IgD-negative memory B cell (primary cell): ENCODE results near the gene HYOU1. TPM values are rescaled to one million over a fixed set of nuclear protein-coding genes. Genes with fewer than 3 reads are reported as not detected.
A peak's percentile ranks its signal among the peaks of the same experiment; 100 is the strongest.
"Not testable (repeated sequence)": the region's sequence is repeated elsewhere in the genome, so short reads cannot be mapped to it uniquely, and the experiment has no call there.

Experiments used
- H3K27ac Mint-ChIP-seq, 3 donors: one replicate each; pipeline ENCODE4 v1.8.0; 2020 to 2022; ENCODE audit warnings: mild to moderate bottlenecking in 3 of 3, mixed read lengths in 3 of 3, moderate library complexity in 1 of 3
- H3K27me3 Mint-ChIP-seq: one replicate; pipeline ENCODE4 v1.8.0; 2021; ENCODE audit warnings: mixed read lengths
- H3K36me3 Mint-ChIP-seq: one replicate; pipeline ENCODE4 v1.8.0; 2020; ENCODE audit warnings: mild to moderate bottlenecking, mixed read lengths
- H3K4me1 Mint-ChIP-seq, 3 donors: one replicate each; pipeline ENCODE4 v1.8.0; 2020 to 2022; ENCODE audit warnings: mixed read lengths in 3 of 3, mild to moderate bottlenecking in 1 of 3
- H3K4me3 Mint-ChIP-seq, 4 donors: one replicate each; pipeline ENCODE4 v1.8.0; 2020 to 2022; ENCODE audit warnings: mild to moderate bottlenecking in 4 of 4, mixed read lengths in 4 of 4, moderate library complexity in 3 of 4
- H3K9me3 Mint-ChIP-seq, 3 donors: one replicate each; pipeline ENCODE4 v1.8.0; 2020 to 2021; ENCODE audit warnings: mixed read lengths in 3 of 3, mild to moderate bottlenecking in 1 of 3
- polyA plus RNA-seq: library from polyadenylated mRNA; unstranded; fragments of 300-500 nt; fragmentation: Illumina TruSeq; gene quantifications from one replicate; pipeline ENCODE4 v1.2.3, GENCODE V29; 2021

The HYOU1 gene
- polyA plus RNA-seq, 1 donor from 2014 or later: 16.4 TPM

DNA sequence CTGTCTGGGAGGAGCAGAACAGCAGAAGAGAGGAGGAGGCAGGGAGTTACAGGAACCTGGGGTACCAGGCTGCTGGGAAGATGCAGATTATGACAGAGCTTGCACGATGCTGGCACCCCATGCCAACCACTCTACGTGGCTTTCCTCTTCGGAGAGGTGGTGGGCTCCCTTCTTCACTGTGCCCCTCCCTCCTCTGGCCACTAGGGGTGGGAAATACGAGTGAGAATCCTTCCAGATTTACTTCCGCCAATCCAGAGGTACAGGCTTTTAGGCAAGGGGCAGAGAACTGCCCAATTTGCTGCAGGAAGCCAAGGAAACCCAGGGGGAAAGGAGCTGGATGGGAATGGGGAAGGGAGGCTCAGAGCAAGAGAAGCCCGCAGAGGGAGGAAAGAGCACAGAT lies 12.3 kb downstream of the HYOU1 start:
- Mint-ChIP-seq H3K36me3 (peaks cover 9% of the 10 kb centered on the region), H3K4me3 (peak overlapping the region in 1 of 4 donors; percentile 39), H3K4me1 (peaks cover 0 to 5% (median 4%) of the 10 kb centered on the region in 3 donors), H3K9me3 (no peaks in the 10 kb centered on the region), H3K27me3 (no peaks in the 10 kb centered on the region), H3K27ac (no peak overlapping the region)

DNA sequence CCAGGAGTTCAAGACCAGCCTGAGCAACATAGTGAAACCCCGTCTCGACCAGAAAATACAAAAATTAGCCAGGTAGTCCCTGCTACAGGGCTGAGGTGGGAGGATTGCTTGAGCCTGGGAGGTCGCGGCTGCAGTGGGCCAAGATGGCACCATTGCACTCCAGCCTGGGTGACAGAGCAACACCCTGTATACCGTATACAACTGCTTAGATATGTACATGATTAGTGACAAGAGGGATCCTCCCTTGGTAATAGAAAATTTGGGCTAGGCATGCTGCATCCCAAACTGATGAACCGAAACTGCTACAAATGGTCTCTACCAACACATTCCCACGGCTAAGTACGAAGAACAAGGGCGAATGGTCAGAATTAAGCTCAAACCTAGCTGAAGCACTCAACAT lies 14.1 kb downstream of the HYOU1 start:
- H3K4me1 Mint-ChIP-seq: peaks cover 6 to 14% (median 9%) of the 10 kb centered on the region in 3 donors
- H3K4me3 Mint-ChIP-seq: no peak overlapping the region
- no peaks in the 10 kb centered on the region for H3K9me3 Mint-ChIP-seq
- H3K27ac Mint-ChIP-seq: no peak overlapping the region
- no peaks in the 10 kb centered on the region for H3K27me3 Mint-ChIP-seq
- H3K36me3 Mint-ChIP-seq: peaks cover 6% of the 10 kb centered on the region

- Mint-ChIP-seq H3K4me3 (no peak overlapping the region), H3K9me3 (no peaks in the 10 kb centered on the region), H3K4me1 (peaks cover 6 to 14% (median 9%) of the 10 kb centered on the region in 3 donors), H3K36me3 (peaks cover 3% of the 10 kb centered on the region), H3K27ac (no peak overlapping the region), H3K27me3 (no peaks in the 10 kb centered on the region)
These were observed 15.0 kb downstream of the HYOU1 start for GRCh38 chr11:119041821-119042514.

- H3K4me1 Mint-ChIP-seq: peaks cover 6 to 14% (median 9%) of the 10 kb centered on the region in 3 donors
These were observed 17.5 kb downstream of the HYOU1 start for GRCh38 chr11:119039471-119039870.

DNA sequence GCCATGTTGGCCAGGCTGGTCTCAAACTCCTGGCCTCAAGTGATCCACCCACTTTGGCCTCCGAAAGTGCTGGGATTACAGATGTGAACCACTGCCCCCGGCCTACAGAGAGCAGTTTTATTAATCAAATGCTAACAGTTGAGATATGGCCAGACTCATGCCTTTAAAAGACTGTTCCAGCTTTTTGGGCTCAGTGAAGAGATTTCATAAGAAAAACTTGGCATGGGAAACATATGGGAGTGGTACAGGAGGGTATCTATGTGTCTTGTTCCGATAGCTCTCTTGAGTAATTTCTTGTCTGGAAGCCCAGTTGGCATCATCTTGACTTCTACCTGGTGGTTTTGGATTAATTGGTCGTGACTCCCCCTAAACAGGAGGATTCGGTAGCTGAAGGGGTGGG lies 18.1 kb downstream of the HYOU1 start:
- Mint-ChIP-seq H3K27ac (no peak overlapping the region), H3K27me3 (no peaks in the 10 kb centered on the region), H3K4me3 (no peak overlapping the region), H3K9me3 (no peaks in the 10 kb centered on the region), H3K4me1 (peaks cover 6 to 14% (median 9%) of the 10 kb centered on the region in 3 donors), H3K36me3 (no peaks in the 10 kb centered on the region)

More at GRCh38 chr11:119039471-119039870, 17.5 kb downstream of the HYOU1 start:
- not testable (repeated sequence) for H3K36me3 Mint-ChIP-seq, H3K4me3 Mint-ChIP-seq, H3K9me3 Mint-ChIP-seq, H3K27me3 Mint-ChIP-seq
- peak overlapping the region in 2 of 3 donors; percentile 75 to 78 for H3K27ac Mint-ChIP-seq

DNA sequence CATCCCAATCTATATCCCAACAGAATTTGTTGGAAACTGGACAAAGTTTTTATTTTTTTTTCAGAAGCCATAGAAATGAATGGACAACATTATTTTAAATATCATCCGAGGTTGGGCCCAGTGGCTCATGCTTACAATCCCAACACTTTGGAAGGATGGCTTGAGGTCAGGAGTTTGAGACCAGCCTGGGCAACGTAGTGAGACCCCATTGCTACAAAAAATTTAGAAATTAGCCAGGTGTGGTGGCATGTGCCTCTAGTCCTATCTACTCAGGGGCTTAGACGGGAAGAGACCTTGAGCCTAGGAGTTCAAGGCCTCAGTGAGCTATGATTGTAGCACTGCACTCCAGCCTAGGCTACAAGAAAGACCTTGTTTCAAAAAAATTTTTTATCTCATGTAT lies 22.2 kb downstream of the HYOU1 start:
- Mint-ChIP-seq H3K4me1 (peaks cover 8 to 12% (median 11%) of the 10 kb centered on the region in 3 donors), H3K27me3 (no peaks in the 10 kb centered on the region), H3K27ac (no peak overlapping the region), H3K4me3 (no peak overlapping the region), H3K9me3 (no peaks in the 10 kb centered on the region), H3K36me3 (no peaks in the 10 kb centered on the region)

- H3K27me3 Mint-ChIP-seq, H3K9me3 Mint-ChIP-seq, H3K36me3 Mint-ChIP-seq, H3K27ac Mint-ChIP-seq, H3K4me3 Mint-ChIP-seq: not testable (repeated sequence)
- H3K4me1 Mint-ChIP-seq: peaks cover 5 to 13% (median 12%) of the 10 kb centered on the region in 3 donors
These were observed 23.6 kb downstream of the HYOU1 start for GRCh38 chr11:119033421-119033820.

GRCh38 chr11:119031912-119032280 lies 25.1 kb downstream of the HYOU1 start:
- H3K36me3 Mint-ChIP-seq: no peaks in the 10 kb centered on the region
- H3K27me3 Mint-ChIP-seq: no peaks in the 10 kb centered on the region
- H3K27ac Mint-ChIP-seq: peak overlapping the region in 1 of 3 donors; percentile 14
- H3K4me3 Mint-ChIP-seq: peak overlapping the region in 2 of 4 donors; percentile 8 to 28
- peaks cover 5 to 13% (median 12%) of the 10 kb centered on the region in 3 donors for H3K4me1 Mint-ChIP-seq
- H3K9me3 Mint-ChIP-seq: no peaks in the 10 kb centered on the region

GRCh38 chr11:119030329-119031047 lies 26.5 kb downstream of the HYOU1 start, which contains the start of gene SLC37A4:
Gene SLC37A4 (minus strand): TSS chr11:119030877.
- H3K4me1 Mint-ChIP-seq: peaks cover 7 to 13% (median 12%) of the 10 kb centered on the region in 3 donors

DNA sequence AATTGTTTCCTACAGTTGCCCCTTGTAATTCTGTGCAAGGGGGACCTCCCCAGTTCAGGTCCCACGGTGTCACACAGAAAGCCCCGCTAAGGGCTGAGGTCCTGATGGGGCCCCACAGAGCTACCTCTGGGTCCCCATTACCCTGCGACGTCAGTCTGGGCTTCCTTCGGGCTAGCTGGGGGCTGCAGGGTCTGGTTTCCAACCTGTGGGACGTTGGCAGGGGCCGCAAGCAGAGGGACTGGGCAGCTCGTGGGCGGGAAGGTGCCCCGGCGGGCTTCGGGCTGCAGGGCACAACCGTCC lies 27.0 kb downstream of the HYOU1 start:
- H3K27me3 Mint-ChIP-seq: no peaks in the 10 kb centered on the region
- H3K36me3 Mint-ChIP-seq: no peaks in the 10 kb centered on the region
- H3K9me3 Mint-ChIP-seq: no peaks in the 10 kb centered on the region
- peaks cover 11 to 13% (median 12%) of the 10 kb centered on the region in 3 donors for H3K4me1 Mint-ChIP-seq
- H3K27ac Mint-ChIP-seq: peak overlapping the region in 2 of 3 donors; percentile 7 to 59
- peak overlapping the region; percentile 83 to 94 (median 87) for H3K4me3 Mint-ChIP-seq

More at GRCh38 chr11:119030329-119031047, 26.5 kb downstream of the HYOU1 start, which contains the start of gene SLC37A4:
- Mint-ChIP-seq H3K27ac (peak within 1 kb of the TSS; percentile 59 to 92 (median 85)), H3K36me3 (no peaks in the 10 kb centered on the region), H3K27me3 (no peaks in the 10 kb centered on the region), H3K4me3 (peak within 1 kb of the TSS; percentile 86 to 94 (median 89)), H3K9me3 (no peaks in the 10 kb centered on the region)

DNA sequence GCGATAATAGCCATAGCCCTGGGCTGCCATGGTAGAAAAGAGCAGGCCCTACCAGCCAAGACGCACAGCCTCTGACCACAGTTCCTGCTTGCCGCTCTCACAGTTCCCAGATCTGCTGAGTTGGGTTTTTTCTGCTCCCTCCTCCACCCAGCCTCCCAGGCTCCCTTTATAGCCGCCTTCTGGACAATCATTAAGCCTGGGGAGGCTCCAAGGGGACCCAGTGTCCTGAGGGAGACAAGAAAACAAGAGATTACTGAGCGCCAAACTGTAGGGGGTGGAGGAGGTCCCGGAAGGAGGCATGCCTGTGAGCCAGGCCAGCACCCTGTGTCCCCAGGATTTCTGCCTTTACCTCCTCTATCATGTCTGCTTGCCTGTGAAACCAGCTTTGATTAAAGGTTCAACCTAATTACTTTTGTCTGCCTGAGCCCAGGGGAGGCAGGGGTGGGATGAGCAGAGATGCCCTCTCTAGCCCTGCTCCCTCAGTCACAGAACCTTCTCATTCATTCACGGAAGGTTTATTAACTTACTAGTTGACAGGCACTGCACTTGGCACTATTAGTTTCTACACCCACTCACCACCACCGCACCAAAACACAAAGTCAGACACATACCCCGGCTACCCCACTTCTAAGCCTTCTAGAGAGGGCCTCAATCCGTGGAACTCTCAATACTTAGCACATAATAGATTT lies 27.5 kb downstream of the HYOU1 start:
- H3K36me3 Mint-ChIP-seq: no peaks in the 10 kb centered on the region

DNA sequence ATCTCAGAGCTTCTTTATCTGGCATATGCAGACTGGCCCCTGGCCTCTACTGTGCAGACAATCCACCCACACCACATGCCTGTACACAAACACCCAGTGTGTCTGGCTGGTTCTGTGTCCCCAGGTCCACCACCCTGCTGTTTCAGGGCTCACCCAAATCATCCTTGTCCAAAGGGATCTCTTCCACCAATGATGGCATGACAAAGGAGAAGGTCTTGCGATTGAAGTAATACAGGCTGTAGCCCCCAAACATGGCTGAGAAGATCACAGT lies 28.0 kb downstream of the HYOU1 start:
- Mint-ChIP-seq H3K9me3 (no peaks in the 10 kb centered on the region), H3K4me1 (peaks cover 11 to 13% (median 12%) of the 10 kb centered on the region in 3 donors), H3K4me3 (peak overlapping the region; percentile 21 to 94 (median 69)), H3K27ac (peak overlapping the region in 2 of 3 donors; percentile 7 to 13), H3K36me3 (peaks cover 1% of the 10 kb centered on the region), H3K27me3 (no peaks in the 10 kb centered on the region)

More for the DNA sequence above, 27.5 kb downstream of the HYOU1 start:
- Mint-ChIP-seq H3K4me3 (peak overlapping the region; percentile 38 to 94 (median 87)), H3K9me3 (no peaks in the 10 kb centered on the region), H3K4me1 (peaks cover 11 to 13% (median 12%) of the 10 kb centered on the region in 3 donors), H3K27me3 (no peaks in the 10 kb centered on the region), H3K27ac (peak overlapping the region; percentile 7 to 59 (median 13))

DNA sequence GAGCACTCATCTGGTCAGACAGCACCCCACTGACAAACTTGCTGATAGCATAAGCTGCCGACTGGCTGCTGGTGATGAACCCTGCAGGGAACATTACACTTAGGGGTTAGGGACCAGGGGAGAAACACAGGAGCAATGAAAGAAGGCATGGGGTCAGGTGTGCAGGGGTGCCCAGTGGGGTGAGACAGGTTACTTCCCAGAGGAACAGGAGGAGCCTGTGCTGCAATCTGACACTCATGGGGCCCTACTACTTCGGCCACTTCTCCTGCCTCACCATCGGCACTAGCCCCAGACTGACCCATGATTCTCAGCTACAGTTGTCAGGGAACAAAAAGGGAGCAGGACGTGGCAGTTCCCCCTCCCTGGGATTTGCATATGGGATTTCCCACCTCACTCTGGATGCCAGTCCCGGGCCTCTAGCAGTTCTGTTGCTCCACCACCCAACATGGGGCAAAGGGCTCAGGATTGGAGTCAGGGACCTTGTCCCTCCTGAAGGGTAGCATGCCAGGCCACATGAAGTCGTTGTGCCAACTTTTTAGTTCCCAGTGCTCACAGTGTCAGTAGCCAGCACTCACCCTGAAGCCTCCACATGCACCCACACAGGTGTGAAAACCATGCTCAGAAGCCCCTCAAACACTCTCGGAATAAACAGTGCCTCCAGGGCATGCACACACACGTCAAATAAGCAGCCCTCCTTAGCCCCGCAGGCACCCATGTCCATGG lies 28.5 kb downstream of the HYOU1 start:
- peaks cover 1% of the 10 kb centered on the region for H3K36me3 Mint-ChIP-seq
- H3K4me1 Mint-ChIP-seq: peaks cover 11 to 14% (median 13%) of the 10 kb centered on the region in 3 donors
- H3K4me3 Mint-ChIP-seq: peak overlapping the region in 3 of 4 donors; percentile 21 to 88 (median 80)
- no peaks in the 10 kb centered on the region for H3K9me3 Mint-ChIP-seq
- peak overlapping the region in 1 of 3 donors; percentile 7 for H3K27ac Mint-ChIP-seq
- no peaks in the 10 kb centered on the region for H3K27me3 Mint-ChIP-seq

- peaks cover 11 to 18% (median 14%) of the 10 kb centered on the region in 3 donors for H3K4me1 Mint-ChIP-seq
- H3K27ac Mint-ChIP-seq: no peak overlapping the region
- peak overlapping the region in 3 of 4 donors; percentile 3 to 80 (median 80) for H3K4me3 Mint-ChIP-seq
These were observed 29.3 kb downstream of the HYOU1 start for GRCh38 chr11:119027561-119028345.

More at GRCh38 chr11:119027561-119028345, 29.3 kb downstream of the HYOU1 start:
- Mint-ChIP-seq H3K9me3 (no peaks in the 10 kb centered on the region), H3K27me3 (no peaks in the 10 kb centered on the region), H3K36me3 (peaks cover 1% of the 10 kb centered on the region)
